ENCODE data around the gene HIBCH.

DNA sequence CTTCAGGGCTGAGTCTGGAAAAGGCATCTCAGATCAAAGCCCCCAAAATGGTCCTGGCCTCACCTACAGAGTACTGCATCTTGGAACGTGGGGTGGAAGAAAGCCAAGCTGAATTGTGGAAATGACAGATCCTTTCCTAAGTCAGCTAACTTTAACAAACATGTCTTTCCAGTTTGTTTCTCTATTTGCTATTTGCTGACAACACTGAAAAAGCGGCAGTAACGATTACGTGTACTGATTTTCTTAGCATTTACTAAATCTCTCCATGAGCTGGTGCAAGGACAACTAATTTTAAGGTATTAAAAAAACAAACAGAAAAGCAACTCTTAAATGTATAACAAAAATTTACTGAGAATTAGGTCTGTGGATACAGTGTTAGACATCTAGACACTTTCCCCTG is 1.1 kb downstream of the HIBCH start:
- TF ChIP-seq EZH2 (IDR thresholded peaks at IDR 0.05; ENCODE audit: insufficient read depth, poor library complexity, severe bottlenecking) (no peak), EZH2phosphoT487 (IDR thresholded peaks at IDR 0.05; ENCODE audit: insufficient read depth, low read depth) (no peak)
